Thyroid gland (tissue), 4 donors: ENCODE results near the gene SOCS6.

ENCODE experiments used
- POLR2A ChIP-seq, 2 donors: fragments of 450-650 bp; IDR thresholded peaks; one replicate each; pipeline ENCODE4 v1.6.1; 2017; ENCODE audit warnings: antibody characterized with exemption in 2 of 2, mild to moderate bottlenecking in 2 of 2, moderate library complexity in 1 of 2
- TF ChIP-seq, protein P1 (sequence below), 6 experiments: fragments of 200-600 bp in 3 of 6; fragments of 450-650 bp in 3 of 6; sonication (generic) in 3 of 6; IDR thresholded peaks; one replicate each; pipeline ENCODE4 v1.5.1; 2016 to 2019; ENCODE audit warnings: antibody characterized with exemption in 6 of 6, mild to moderate bottlenecking in 2 of 6, inconsistent platforms in 1 of 6, moderate library complexity in 1 of 6

- no peak for TF ChIP-seq POLR2A (IDR thresholded peaks at IDR 0.05)
- TF ChIP-seq, protein P1, sequence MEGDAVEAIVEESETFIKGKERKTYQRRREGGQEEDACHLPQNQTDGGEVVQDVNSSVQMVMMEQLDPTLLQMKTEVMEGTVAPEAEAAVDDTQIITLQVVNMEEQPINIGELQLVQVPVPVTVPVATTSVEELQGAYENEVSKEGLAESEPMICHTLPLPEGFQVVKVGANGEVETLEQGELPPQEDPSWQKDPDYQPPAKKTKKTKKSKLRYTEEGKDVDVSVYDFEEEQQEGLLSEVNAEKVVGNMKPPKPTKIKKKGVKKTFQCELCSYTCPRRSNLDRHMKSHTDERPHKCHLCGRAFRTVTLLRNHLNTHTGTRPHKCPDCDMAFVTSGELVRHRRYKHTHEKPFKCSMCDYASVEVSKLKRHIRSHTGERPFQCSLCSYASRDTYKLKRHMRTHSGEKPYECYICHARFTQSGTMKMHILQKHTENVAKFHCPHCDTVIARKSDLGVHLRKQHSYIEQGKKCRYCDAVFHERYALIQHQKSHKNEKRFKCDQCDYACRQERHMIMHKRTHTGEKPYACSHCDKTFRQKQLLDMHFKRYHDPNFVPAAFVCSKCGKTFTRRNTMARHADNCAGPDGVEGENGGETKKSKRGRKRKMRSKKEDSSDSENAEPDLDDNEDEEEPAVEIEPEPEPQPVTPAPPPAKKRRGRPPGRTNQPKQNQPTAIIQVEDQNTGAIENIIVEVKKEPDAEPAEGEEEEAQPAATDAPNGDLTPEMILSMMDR (IDR thresholded peaks at IDR 0.05) = no peak
Measured at GRCh38 chr18:70331456-70332097, 42.7 kb downstream of the SOCS6 start.
